Ureter (tissue), 1 donor: ENCODE results near the gene GRIP1. TPM values are rescaled to one million over a fixed set of nuclear protein-coding genes. Genes with fewer than 3 reads are reported as not detected.
"Not testable (repeated sequence)": the region's sequence is repeated elsewhere in the genome, so short reads cannot be mapped to it uniquely, and the experiment has no call there.

Experiments
- DNase-seq: peaks from one replicate; pipeline ENCODE4 v3.0.0-alpha.2; 2020; ENCODE audit warnings: low spot score
- total RNA-seq: library from RNA; stranded (reverse); gene quantifications from one replicate; pipeline ENCODE4 v1.2.4, GENCODE V29; 2023
- donor health status: DM: yes; HTN: yes; CAD: no.

GRIP1 gene
- total RNA-seq, 1 donor from 2014 or later: 31.1 TPM

DNA sequence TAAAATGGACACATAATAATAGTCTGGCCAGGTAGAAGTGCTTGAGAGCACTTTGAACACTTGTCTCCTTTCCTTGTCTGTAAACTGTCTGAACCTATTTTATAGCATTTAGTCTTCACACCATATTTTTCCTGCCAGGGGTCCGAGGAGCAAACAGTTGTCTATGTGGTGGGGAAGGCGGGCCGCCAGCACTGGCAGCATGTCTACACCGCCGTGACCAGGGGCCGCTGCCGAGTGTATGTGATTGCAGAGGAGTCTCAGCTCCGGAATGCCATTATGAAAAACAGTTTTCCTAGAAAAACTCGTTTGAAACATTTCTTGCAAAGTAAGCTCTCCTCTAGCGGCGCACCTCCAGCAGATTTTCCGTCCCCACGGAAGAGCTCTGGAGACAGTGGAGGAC lies 347.9 kb downstream of the GRIP1 start:
- DNase-seq: no peak

DNA sequence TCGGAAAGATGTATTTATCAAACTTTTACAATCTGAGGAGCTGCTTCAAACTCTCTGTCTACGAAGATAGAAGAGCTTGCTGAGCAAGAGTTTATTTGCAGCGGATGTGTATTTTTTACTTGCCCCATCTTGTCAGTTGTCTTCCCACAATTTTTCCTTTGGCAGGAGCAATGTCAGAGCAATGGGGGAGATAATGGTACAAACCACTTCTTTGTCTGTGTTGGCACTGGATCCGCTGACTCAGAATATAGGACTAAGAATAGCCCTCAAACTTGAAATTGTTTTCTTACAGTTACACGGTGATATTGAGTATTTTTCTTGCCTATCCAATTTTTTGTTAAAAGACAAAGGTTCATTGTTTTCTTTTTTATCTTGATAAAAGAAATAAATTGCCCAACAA lies 348.9 kb downstream of the GRIP1 start:
- DNase-seq: no peak

DNA sequence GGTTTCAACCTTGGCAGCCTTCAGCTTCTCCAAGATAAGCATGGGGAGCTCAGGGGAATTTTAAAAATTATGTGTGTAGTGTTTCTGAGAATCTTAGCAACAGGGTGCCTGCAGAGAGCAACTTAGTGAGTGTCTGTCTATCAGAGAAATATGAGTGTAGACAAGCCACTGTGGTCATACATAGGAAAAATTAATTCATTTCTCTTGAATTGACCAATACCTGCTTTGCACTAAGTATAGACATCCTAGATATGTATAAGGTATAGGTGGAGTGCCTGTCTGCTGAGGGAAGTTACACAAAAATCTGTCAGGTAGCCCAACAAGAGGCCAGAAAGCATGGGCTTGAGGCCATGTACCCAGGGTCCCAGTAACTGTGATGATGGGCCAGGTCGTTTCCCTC lies 355.9 kb downstream of the GRIP1 start:
- no peak for DNase-seq

DNA sequence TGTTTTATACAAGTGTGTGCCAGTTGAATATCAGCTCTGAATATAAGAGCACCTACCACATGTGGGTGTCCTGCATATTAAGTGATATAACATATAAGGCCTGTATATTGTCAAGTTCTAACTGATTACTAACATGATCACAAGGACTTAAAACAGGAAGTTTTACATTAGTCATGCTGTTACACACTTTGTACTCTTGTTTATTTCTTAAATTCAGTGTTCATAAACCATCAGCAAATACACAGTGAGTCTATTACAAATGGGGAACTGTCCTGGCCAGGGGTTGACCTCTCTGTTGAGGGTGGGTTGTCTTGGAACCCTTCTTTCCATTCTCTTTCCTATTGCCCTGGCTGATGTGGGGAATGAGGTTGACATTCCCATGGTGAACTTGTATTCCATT lies 357.4 kb downstream of the GRIP1 start:
- DNase-seq: no peak

DNA sequence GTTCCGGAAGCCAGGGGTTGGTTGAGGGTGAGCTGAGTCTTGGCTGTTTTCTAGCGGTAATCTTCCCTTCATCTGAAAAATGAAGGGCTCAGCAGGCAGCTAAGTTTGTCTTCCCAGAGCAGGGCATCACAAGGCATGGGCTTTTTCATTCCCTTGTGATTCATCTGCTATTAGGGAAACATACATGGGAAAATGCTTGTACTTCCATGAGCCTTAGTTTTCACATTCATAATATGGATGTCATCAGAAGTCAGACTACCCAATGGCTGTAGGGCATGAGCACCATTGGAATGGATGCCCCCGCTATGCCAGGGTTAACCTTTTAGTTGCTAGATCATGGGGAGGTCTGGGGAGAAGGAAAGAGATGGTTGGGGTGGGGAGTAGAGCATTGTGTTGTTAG lies 357.9 kb downstream of the GRIP1 start:
- DNase-seq: no peak

DNA sequence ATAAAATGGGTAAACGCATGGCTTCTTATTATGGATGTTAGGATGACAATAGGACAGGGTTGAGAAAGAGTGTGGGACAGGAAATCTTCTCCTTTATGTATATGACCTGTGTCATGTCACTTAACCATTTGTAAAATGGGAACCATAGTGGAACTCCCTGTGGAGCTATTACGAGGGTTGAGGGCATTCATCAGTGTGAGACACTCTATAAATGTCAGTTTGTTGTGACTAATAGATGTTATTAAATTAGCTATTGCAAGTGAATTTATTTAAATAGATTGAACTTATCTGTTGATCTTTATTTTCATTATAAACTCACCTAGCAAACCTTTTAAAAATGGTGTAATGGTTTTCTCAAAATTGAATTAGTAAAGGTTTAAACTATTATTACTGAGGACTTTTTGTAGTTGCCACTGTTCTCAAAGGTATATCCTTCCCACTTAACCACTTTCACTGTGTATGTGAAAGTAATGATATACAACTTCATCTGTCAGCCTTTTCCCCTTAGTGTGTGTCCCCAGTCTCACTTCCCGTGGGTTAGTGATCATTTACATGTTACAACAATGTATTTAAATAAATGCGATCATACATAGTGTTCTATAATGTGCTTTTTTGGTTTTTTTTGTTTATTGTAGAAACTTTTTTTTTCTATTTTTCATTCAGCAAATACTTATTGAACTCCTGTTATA lies 359.5 kb downstream of the GRIP1 start:
- DNase-seq: no peak

DNA sequence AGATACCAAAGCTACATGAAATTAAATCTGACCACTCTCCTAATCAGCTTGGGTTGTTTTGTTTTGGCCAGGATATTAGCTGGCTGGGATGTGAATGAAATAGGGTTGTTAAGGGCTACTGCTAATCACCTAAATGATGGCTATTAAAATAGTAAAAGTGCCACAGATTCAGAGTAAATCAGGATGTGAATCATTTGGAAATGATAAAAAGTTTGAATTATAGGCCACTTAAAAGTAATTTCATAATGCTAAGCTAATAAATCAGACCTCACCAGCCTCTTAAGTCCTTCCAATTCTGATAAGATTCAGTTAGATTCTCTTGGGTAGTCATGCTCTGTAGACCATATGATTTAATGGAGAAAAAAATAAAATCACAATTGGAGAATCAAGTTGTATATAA lies 364.6 kb downstream of the GRIP1 start:
- no peak for DNase-seq

DNA sequence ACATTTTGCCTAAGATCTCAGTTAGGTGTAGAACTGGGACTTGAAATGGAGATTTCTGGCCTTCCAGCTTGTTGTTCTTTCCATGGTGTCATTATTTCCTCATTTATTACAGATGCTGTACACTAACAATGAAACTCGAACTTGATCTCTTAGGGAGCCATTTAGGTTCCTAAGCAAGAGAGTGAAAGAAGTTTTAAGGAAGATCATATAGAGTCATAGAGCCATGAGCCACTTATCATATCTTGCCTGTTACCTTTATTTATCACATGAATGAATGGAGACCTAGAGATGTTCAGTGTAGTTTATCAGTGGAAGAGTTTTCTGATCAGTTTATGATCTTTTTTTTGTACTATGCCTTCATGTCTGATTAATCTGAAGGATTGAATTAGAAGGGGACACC lies 366.7 kb downstream of the GRIP1 start:
- no peak for DNase-seq

DNA sequence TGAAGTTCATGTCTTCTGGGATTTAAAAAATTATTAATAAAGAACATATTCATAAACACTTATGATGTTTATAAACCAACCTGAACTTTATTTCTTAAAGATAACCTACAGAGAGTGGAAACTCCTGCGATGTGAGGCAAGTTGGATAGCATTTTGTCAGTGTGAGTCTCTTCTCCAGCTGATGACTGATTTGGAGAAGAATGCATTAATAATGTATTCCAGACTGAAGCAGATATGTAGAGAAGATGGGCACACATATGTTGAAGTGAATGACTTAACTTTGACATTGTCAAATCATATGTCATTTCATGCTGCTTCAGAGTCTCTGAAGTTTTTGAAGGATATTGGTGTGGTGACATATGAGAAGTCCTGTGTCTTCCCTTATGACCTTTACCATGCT lies 369.3 kb downstream of the GRIP1 start:
- DNase-seq: no peak

DNA sequence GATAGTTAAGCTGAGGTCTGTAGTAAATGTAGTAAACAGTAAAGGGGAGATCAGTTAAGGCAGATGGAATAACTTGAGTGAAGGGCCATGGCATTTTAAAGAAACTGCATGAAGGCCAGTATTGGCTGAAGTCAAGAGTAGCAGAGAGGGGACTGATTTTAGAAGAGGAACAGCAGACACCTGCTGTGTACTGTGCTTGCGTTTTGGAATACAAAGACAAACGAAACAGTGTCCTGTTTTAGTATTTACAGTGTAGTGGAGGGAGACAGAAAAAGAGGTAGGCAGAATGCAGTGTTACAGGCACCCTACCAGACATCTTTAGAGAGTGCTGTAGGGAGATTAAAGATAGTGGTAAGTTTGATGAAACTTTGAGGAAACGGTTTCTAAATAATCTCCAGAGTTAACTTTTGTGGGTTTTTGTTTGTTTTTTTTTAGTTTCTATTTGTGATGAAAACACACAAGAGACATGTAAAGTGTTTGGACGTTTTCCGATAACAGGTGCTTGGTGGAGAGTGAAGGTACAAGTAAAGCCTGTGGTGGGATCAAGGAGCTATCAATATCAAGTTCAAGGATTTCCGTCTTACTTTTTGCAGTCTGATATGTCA lies 374.5 kb downstream of the GRIP1 start:
- DNase-seq: no peak

DNA sequence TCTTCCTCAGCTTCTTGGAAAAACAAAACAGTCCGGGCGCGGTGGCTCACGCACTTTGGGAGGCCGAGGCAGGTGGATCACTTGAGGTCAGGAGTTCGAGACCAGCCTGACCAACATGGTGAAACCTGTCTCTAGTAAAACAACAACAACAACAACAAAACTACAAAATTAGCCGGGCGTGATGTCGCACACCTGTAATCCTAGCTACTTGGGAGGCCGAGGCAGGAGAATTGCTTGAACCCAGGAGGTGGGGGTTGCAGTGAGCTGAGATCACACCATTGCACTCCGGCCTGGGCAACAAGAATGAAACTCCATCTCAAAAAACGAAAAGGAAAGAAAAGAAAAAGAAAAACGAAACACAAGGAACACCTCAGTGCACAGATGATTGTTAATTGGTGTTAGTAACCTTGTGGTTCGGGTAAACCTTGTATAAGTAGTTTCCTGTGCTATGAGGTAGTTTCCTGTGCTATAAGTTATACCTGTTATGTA lies 375.5 kb downstream of the GRIP1 start:
- not testable (repeated sequence) for DNase-seq

DNA sequence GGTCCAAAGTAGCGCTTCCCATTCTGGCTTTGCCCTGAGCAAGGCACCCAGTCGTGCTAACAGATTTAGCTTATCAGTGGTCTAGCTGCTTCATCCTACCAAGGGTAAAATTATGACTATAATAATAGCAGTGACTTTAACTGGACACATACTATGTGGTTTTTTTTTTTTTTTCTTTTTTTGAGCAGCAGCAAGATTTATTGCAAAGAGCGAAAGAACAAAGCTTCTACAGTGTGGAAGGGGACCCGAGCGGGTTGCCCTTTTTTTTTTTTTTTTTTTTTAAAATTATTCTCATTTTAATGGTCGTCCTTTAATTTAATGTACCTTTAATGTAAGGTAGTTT lies 376.1 kb downstream of the GRIP1 start:
- DNase-seq: no peak

DNA sequence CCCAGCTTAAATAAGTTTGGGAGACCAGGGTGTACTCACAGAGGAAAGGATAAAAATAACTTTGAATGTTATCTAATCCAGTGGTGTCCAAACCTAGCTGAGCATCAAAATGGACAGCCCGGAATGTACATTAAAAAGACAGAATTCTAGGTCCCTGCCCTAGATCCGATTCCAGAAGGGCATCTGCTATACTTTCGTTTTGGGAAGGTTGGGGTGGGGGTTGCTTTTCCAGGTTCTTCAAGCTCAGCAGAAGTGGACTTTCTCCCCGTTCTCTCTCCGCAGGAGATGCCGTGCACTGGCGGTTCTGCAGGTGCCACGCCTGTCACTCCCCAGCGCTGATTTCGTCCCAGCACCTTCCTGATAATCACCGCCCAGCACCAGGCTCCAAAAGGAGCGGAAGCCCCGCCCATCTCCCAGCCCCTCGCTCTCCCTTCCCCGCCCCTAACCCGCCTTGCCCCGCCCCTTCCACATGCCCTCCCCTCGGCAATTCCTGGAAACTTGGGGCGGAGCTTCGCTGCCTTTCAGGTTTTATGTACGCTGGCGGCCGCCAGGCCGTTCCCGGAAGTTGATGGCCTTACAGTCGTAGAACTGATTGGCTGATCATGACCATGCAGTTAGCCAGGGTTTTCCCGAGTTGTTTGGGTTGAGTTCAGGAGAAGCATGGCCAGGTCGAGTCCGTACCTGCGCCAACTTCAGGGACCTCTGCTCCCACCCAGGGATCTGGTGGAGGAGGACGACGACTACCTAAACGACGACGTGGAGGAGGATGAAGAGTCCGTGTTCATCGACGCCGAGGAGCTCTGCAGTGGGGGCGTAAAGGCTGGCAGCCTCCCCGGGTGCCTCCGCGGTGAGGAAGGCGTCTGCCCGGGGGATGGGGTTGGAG lies 376.7 kb downstream of the GRIP1 start, which contains the start of gene HELB:
TSS of gene HELB (plus strand) at position 550 of the 883 bp plus-strand sequence. CDS start at position 661, 111 bp downstream.
- DNase-seq: peak; percentile 98

DNA sequence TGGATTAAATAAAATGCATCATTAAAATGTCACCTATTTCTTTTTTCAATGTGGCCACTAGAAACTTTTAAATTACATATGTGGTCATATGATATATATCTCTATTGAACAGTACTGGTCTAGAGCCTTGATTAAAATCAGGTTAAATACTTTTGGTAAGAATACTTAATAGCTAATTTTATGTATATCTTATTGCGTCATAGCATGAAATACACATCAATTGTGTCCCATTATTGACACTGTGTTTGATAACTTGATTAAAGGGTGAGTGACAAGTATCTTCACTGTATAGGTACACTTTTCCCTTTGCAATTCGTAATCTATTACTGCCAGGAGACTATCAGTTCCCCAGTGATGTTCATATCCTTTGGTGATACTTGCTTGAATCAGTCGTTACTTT lies 381.0 kb downstream of the GRIP1 start:
- DNase-seq: no peak
